Embryonic facial prominence (tissue), 1 donor: Measurements from ENCODE around the gene GJA3.
"Not testable (repeated sequence)": the region's sequence is repeated elsewhere in the genome, so short reads cannot be mapped to it uniquely, and the experiment has no call there.

ENCODE experiments used
- DNase-seq: peaks from one replicate; pipeline ENCODE4 v3.0.0-alpha.2; 2016; ENCODE audit errors: extremely low spot score

Gene GJA3

DNA sequence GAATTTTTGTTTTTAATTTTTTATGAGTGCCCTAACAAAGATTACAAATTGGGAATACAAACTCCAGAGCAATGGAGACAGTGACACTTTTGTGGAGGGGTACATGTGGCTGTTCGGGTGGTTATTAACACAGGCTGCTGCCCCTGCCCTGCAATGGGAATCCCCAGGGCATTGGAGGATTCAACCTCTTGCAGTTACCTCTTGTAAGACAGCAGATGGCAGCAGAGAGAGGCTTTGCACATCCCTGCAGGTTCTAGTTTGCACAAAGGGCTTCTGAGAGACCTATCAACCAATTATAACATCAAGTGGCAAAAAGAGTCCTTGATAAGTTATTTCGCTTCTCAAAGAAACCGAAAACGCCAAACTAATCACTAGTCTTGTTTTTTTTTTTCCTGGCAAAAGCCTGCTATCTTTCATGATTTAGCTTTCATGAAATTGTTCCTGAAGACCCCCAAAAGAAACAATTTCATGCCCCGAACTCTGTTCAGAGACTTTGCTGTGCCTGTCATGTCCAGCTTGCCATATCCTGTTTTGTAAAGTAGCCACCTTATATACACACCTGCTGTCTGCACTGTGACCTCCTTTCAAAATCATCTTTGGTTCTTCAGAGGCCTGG, 21.5 kb upstream of the GJA3 start:
- DNase-seq: no peak

DNA sequence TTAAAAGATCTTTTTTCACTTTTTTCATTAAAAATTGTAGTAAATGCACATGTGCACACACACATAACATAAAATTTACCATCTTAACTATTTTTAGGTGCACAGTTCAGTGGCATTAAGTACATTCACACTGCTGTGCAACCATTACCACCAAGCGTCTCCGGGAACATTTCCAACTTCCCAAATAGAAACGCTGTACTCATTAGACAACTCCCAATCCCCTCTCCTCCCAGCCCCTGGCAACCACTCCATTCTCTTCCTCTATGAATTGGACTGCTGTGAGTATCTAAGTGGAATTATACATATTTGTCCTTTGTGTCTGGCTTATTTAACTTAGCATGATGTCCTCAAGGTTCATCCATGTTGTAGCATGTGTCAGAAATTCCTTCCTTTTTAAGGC, 20.3 kb upstream of the GJA3 start:
- no peak for DNase-seq

DNA sequence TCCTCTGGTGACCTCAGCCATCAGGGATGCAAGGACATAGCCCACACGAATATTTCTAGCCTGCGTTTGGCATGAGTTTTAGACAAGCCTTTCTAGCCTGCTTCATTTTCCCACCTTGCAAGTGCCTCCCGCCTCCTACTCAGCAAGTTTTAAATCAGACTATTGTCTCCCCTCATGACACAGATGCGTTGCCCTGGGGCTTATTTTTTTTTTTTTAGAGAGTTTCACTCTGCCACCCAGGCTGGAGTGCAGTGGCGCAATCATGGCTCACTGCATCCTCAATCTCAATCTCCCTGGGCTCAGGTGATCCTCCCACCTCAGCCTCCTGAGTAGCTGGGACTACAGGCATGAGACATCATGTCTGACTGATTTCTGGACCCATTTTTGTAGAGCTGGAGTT, 17.3 kb upstream of the GJA3 start:
- no peak for DNase-seq

DNA sequence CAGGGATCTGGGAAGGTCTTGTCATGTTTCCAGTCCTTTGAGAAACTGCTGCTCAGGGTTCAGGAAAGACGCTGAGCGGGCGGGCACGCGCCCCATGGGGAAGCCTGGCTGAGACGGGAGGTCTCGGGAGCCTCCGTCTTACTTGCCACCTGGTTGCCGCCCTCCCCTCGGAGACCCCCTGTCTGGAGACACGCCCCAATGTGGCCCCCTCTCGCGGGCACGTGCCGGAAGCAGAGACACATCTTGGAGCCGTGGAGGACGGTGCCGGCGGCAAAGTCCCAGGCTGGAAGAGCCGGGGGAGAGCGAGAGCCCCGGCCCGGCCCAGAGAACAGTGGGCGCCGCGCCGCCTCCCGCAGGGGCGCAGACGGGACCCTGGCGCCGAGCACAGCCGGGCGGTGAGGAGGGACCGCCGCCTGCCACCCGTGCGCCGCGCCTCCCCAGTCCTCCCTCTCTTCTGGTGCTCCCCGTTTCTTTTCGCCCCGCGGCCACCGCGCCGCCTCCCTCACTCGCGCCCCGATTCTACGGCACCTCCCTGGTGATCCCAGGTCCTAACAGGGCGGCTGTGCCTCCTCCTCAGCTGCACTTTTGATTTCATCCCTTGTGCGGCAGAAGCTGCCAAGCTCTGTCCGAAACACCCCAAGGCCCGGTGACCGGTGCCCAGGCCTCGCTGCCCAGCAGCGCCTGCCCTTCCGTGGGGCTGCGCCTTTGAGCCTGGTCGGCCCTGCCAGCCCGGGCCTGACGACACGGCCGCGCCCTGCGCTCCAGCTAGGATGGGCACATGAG, 16.4 kb upstream of the GJA3 start:
- no peak for DNase-seq

DNA sequence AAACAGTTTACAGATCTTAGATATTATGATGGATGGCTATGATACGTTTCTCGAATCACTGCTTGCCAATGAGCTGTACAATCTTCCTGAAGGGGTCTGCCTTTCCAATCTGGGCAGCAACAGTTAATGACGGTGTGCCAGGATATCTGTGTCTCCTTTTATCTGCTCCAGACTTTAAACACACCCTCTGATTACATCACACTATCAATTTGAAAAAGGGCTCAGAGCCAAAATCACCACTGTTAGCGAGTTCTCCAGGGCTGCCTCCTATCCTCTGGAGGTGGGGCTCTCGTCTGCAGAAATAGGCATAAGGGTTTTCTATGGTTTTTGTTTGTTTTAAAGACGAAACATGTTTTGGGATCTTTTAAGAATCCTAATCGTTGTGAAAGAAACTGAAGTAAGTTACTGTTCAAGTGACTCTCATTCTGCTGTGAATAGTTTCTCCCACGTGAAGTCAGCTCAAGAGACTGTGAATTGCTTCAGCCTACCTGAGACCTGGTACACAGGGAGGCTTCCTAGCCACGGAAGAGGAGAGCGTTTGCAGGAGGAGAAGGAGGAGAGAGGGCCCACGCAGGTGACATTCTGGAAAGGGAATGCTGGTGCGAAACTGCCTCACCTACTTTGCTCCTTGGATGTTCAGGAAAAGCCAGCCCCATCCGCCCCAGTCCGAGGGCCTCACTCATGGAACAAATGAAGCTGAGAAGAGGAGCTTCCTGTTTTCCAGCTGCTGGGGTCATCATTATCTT, 15.2 kb upstream of the GJA3 start:
- DNase-seq: no peak

DNA sequence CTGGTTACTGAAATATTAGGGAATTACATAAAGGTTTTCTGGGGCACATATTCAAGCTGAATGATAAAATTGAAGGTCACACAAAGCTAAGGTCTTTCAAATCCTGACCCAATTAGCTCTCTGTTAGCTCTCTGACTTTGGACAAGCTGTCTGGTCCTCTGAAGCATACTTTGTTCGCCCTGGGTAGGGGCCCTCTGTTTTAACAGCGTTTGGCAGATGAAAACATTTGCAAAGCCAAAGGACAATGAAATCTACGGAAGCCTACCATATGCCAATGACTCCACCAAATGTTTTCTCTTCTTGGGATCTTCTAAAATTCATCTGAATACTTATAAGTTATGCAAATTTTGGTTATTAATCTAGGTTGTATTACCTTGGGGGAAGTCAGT, 14.5 kb upstream of the GJA3 start:
- no peak for DNase-seq

DNA sequence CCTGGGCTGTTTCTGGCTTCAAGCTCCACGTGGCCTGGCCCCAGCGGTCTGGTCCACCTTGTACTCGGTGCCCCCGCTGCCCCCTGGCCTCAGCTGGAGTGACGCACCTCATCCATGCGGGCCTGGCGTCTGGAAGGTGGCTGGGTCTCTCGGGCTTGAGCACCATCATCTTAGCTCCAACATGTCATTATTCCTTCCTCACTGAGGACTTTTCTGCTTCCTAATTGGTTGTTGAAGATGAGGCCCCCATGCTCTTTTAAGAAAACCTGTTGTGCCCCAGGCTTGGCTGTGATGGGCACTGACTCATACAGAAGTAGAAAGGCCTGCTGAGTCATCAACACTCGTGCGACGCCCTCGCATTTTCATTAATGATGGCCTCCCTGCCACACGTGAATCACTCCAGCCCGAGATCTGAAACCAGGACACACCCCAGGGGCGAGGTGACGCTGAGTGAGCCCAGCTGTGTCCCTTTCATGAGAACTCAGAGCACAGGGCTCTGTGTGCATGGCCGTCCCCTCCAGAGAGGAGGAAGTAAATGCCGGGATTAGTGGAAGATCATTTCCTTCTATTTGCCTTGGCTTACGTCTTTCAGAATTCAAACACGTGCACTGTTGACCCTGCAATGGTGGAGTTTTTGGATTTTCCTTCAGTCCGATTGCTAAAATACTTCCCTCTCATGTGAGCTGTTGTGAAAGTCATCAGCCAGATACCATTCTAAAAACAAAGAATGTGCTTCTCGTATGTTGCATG, 14.0 kb upstream of the GJA3 start:
- DNase-seq: no peak

DNA sequence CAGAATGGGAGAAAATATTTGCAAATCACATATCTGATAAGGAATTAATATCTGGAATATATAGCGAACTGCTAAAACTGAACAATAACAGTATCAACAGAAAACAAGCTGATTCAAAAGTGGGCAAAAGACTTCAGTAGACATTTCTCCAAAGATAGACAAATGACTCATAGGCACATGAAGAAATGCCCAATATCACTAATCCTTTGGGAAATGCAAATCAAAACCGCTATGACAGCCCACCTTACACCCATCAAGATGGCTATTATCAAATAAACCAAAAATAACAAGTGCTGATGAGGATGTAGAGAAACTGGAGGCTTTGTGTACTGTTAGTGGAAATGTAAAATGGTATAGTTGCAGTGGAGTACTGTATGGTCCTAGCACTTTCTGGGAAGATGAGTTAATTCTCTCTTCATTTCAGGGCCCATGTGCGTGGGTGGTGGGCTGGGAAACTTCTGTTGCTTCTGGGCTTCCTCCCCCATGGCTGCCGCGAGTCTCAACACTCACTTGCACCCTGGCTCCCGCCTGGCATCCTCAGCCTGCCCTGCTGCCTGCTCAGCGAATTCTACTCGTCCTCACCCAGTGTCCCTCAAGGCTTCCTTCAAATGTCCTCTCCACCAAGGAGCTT, 12.4 kb upstream of the GJA3 start:
- DNase-seq: no peak

DNA sequence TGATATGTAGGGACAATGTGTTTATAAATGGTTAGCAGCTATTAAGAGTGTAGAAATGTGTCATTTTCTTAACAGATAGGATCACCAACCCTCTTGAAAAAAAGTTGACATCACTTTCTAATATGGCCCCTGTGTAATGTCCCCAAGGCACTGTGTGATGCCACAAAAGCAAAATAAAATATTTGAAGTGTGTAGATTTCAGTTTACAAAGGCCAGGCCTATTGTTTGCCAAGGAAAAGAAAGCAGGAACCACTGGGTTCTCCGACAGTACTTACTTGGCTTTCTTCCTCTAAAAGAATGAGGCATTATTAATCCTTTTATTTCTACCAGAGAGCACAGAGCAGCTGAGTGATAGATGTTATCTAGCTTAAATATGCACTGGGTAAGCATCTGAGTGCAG, 10.5 kb upstream of the GJA3 start:
- no peak for DNase-seq

DNA sequence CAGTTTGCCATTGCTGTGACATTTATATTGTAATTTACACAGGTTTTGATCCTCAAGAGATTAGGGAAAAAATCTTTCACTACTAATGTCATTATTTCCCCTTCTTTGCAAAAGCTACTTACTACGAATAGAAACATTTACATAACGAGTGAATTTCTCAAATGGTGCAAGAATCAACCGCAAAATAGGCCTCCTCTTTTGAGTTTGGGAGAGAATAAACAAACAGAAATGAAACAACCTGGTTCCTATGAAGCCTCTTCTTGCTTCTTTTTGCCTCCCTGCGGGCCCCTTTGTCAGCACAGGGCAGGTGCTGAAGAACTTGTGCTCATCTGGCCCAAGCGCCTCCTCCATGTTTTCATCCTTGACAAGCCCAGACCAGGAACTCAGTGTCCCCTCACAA, 10.1 kb upstream of the GJA3 start:
- DNase-seq: no peak

DNA sequence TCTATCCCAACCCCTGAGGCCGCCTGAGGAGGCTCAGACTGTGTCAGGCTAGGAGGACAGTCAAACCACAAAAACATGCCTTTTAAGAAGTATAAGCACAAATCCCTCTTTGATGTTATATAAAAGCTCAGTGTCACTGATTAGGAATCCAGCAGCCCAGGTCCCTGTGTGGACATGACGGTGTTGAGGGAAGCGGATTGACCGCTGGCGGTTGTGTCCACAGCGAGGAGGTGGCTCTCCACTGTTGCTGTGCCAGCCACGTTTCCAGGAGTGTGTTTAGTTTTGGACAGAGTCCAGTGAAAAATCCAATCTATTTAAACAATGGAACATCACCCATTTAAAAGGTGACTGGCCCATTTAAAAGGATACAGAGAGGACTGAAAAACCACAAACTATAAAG, 7.5 kb upstream of the GJA3 start:
- no peak for DNase-seq

DNA sequence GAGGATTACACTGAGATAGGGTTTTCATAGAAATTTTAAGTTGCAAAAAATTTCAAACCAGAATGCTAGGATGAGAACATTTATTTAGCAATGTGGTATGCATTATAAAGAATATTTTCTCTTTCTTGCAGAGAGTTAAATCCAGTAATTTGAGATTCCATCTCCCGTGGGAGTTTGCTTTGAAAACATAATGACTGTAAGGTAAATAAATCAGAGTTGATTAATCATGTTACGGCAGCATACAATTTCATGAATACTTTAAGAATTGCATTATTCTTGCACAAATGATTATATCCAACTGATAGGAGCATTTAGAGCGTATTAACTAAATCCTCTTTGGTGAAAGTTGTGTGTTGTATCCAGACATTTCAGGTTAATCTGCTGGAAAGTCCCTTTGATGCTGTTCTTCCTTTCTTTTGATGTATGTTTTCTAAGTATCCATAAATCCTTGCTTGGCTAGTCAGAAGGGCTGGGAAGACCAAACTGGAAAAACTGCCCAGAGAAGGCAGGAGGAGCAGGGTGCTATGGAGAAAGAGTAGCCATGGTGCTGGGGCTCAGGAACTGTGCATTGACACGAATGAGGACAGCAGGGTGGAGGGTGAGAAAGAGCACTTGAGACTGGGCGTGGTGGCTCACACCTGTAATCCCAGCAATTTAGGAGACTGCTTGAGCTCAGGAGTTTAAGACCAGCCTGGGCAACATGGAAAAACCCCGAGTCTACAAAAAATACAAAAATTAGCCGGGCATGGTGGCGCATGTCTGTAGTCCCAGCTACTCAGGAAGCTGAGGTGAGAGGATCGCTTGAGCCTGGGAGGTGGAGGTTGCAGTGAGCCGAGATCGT, 4.8 kb upstream of the GJA3 start:
- DNase-seq: no peak

DNA sequence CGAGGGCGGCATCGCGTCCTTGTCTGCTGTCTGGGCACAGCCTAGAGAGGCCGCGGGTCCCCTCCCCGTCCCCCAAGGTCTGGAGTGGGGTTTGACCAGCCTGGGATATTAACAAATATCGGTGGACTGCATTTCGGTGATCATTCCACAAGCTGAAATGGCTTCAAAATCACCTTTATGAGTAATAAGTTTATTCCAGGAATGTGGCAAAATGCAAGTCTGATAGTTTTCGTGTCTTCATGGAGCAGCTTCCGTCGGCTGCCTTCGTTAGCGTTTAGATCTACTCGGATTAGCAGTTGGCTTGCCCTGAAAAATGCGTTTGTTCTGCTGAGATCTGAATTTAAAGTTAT, 1.1 kb upstream of the GJA3 start:
- no peak for DNase-seq

DNA sequence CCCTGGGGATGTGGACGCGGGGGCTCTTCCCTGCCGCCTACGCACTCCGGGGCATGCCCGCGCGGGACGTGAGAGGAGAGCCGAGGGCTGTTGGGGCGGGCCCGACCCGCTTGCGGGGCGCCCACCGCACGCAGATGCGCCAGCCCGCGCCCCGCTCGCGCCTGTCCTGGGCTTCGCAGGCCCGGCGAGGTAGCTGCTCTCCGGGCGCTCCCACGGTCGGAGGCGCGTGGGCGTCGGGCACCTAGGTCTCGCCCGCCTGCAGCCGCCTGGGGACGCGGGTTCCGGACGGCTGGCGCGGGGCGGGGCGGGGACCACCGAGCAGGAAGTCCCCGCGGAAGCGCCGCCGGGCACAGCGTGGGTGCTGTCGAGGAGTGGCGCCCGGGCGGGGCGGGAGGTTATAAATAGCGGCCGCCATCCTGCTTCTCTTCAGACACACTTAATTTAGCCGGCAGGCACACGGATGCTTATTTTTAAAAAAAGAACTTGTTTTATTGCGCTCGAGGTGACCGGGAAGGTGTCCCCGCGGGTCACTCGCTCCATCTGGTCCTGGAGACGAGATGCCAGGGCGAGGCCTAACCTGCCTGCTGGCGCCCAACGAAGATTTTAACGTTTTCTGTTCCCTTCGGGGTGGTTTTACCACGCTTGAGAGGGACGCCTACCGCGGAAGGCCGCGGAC, 561 bp upstream of the GJA3 start:
- no peak for DNase-seq

DNA sequence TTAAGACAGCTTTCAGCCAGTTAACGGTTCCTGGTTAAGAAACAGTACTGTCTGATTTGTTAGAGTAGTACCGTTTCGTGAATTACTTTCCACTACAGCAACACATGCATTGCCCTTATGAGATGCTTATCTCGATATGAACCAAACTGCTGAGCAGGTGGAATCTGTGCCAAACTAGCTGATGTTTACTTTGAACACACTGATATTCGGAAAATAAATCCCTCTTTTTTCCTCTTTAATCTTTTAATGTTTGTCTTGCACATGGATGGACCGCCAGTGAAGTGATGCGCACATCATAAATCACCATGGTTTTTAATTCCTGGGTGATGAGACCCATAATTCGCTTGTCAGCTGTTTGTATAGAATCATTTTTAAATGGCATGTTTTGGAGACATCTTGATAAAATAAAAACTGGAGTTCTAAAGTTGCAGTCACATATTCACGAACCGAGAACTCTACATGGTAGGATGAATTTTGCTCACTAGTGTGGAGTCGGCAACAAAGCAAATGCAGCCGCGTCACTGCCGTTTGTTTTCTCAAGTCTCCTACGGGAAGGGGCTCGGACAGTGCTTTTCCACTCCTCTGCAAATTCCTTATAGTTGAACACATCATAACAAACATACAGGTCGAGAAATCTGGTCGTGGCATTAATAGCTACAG, 1.1 kb downstream of the GJA3 start:
- DNase-seq: no peak

DNA sequence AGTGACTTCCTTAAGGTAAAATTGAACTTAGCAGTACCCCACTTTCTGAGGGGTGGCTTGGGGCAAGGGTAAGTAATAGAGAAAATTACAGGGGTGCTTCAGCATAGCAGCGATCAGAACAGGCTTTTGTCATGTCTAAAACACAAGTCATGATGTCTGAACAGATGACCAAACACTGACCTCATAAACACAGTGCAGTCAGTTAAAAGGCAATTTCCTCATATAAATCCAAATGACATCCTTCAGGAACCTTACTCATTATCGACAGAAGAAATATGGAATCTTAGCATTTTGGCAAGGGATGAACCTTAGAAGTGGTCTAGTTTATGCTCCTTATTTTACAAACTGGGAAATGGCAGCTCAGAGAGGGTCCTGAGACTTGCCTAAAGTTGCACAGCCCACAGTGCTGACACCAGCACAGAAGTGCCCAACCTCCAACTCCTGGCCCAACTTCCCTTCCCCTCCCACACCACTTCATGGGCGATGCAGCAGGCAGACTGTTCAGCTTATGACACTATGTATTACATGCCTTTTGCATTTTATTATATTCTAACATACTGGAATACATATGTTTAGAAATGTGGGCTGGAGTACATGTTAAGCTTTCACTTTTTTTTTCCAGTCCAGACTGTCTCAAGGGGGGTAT, 3.6 kb downstream of the GJA3 start:
- no peak for DNase-seq

DNA sequence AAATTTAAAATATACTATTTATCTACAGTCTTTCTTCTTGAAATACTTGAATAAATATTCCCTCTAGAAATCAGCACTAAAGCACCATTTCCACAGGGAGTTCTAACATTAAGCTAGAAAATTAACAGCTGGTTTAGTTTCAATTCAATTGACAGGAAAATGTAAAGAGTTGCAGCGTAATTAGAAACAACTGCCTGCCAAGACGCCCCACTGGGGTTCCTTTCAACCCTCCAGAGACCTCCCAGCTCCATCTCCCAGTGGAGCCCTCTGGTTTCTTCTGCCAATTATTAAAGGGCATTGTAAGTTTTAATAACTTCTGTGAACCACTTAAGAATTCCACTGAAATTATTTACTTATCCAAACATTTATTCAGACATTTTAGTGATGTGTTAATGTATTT, 4.2 kb downstream of the GJA3 start:
- no peak for DNase-seq

DNA sequence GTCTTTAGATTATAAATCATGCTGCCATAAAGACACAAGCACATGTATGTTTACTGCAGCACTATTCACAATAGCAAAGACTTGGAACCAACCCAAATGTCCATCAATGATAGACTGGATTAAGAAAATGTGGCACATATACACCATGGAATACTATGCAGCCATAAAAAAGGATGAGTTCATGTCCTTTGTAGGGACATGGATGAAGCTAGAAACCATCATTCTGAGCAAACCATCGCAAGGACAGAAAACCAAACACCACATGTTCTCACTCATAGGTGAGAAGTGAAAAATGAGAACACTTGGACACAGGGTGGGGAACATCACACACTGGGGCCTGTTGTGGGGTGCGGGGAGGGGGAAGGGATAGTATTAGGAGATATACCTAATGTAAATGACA, 7.6 kb downstream of the GJA3 start:
- not testable (repeated sequence) for DNase-seq

DNA sequence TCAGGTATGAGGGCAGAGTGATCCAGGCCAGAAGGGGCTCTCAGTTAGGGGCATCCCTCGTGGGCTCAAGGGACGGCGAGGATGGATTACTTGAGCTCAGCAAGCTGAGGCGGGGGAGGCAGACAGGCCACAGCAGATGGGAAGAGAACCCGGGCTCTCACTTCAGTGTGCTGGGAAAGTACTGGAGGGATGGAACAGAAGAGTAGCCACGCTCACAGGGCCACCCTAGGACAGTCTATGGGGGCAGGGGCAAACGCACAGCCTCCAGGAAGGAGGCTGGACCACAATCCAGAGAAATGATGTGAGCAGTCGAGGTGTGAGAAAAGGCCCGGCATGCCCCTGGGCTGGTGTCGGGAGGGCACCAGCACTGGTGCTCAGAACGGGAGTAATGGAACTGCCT, 9.2 kb downstream of the GJA3 start:
- no peak for DNase-seq
